Kidney tubule cell (primary cell): ENCODE data around the gene CDC42SE2.
A peak's percentile ranks its signal among the peaks of the same experiment; 100 is the strongest.
"Not testable (repeated sequence)": the region's sequence is repeated elsewhere in the genome, so short reads cannot be mapped to it uniquely, and the experiment has no call there.

Source experiments
- DNase-seq: peaks from one replicate; pipeline ENCODE4 v3.0.0-alpha.2; 2018; ENCODE audit warnings: low spot score

The CDC42SE2 gene

GRCh38 chr5:131277875-131278740 lies 14.3 kb downstream of the CDC42SE2 start:
- DNase-seq: peak; percentile 25

- not testable (repeated sequence) for DNase-seq
These were observed 14.9 kb downstream of the CDC42SE2 start for GRCh38 chr5:131278741-131279124.

GRCh38 chr5:131279204-131279603 lies 15.4 kb downstream of the CDC42SE2 start:
- DNase-seq: no peak

- no peak for DNase-seq
These were observed 16.6 kb downstream of the CDC42SE2 start for GRCh38 chr5:131280417-131280816.

- peak; percentile 11 for DNase-seq
These were observed 17.4 kb downstream of the CDC42SE2 start for GRCh38 chr5:131281133-131281867.

GRCh38 chr5:131281868-131282234 lies 18.0 kb downstream of the CDC42SE2 start:
- no peak for DNase-seq

GRCh38 chr5:131282235-131282634 lies 18.4 kb downstream of the CDC42SE2 start:
- peak; percentile 23 for DNase-seq

- DNase-seq: no peak
These were observed 22.0 kb downstream of the CDC42SE2 start for GRCh38 chr5:131285703-131286399.

- no peak for DNase-seq
These were observed 22.5 kb downstream of the CDC42SE2 start for GRCh38 chr5:131286400-131286715.

GRCh38 chr5:131288328-131288727 lies 24.5 kb downstream of the CDC42SE2 start:
- no peak for DNase-seq

- no peak for DNase-seq
These were observed 25.9 kb downstream of the CDC42SE2 start for GRCh38 chr5:131289738-131290137.

- DNase-seq: no peak
These were observed 32.4 kb downstream of the CDC42SE2 start for GRCh38 chr5:131296213-131296672.

GRCh38 chr5:131297886-131298285 lies 34.0 kb downstream of the CDC42SE2 start:
- DNase-seq: no peak

- no peak for DNase-seq
These were observed 35.6 kb downstream of the CDC42SE2 start for GRCh38 chr5:131299465-131299864.

GRCh38 chr5:131302506-131302905 lies 38.7 kb downstream of the CDC42SE2 start:
- DNase-seq: no peak

- DNase-seq: no peak
These were observed 39.7 kb downstream of the CDC42SE2 start for GRCh38 chr5:131303537-131303936.

GRCh38 chr5:131304414-131304813 lies 40.6 kb downstream of the CDC42SE2 start:
- DNase-seq: no peak

- DNase-seq: no peak
These were observed 41.4 kb downstream of the CDC42SE2 start for GRCh38 chr5:131305138-131305689.

- DNase-seq: no peak
These were observed 42.1 kb downstream of the CDC42SE2 start for GRCh38 chr5:131305906-131306305.

- not testable (repeated sequence) for DNase-seq
These were observed 48.5 kb downstream of the CDC42SE2 start for GRCh38 chr5:131312235-131312772.

- no peak for DNase-seq
These were observed 52.2 kb downstream of the CDC42SE2 start for GRCh38 chr5:131316026-131316425.

- DNase-seq: no peak
These were observed 53.0 kb downstream of the CDC42SE2 start for GRCh38 chr5:131316822-131317221.
